HepG2 (cell line): ENCODE results near the gene ARL16. TPM values are rescaled to one million over a fixed set of nuclear protein-coding genes. Genes with fewer than 3 reads are reported as not detected.

Experiments used
- AHR ChIP-seq: IDR thresholded peaks from 2 replicates; pipeline ENCODE4 v1.6.1; 2018; ENCODE audit warnings: missing genetic modification reagents, missing compliant biosample characterization
- ASH2L ChIP-seq: fragments of 300-600, 200-600 bp; sonication (generic); IDR thresholded peaks from 2 replicates; pipeline ENCODE4 v1.7.0; 2017; ENCODE audit warnings: low read depth, mild to moderate bottlenecking, moderate library complexity, mixed read lengths, low read length; ENCODE audit not compliant: insufficient read length
- ATF6 ChIP-seq: sonication (generic); formaldehyde crosslinking; conservative IDR thresholded peaks from 2 replicates; pipeline ENCODE4 v1.4.0; 2020; ENCODE audit warnings: missing genetic modification reagents
- DZIP1 ChIP-seq: sonication (generic); formaldehyde crosslinking; IDR thresholded peaks from 2 replicates; pipeline ENCODE4 v1.5.0; 2020; ENCODE audit warnings: mild to moderate bottlenecking, missing genetic modification reagents
- HNF1A ChIP-seq, 2 experiments: sonication (generic) in 1 of 2; formaldehyde crosslinking in 1 of 2; IDR thresholded peaks; 2 replicates each; pipeline versions ENCODE4 v1.4.0 to v1.6.1; 2016 to 2020; ENCODE audit warnings: borderline replicate concordance in 1 of 2, low read depth in 1 of 2, mild to moderate bottlenecking in 1 of 2, missing genetic modification reagents in 1 of 2
- NPAS2 ChIP-seq: sonication (generic); formaldehyde crosslinking; IDR thresholded peaks from 2 replicates; pipeline ENCODE4 v1.8.0; 2022; ENCODE audit warnings: mild to moderate bottlenecking, missing genetic modification reagents, borderline replicate concordance
- SPEN ChIP-seq: sonication (generic); formaldehyde crosslinking; IDR thresholded peaks from 2 replicates; pipeline ENCODE4 v1.5.1; 2020; ENCODE audit warnings: low read depth, mild to moderate bottlenecking, missing genetic modification reagents
- SUZ12 ChIP-seq: fragments of 150-350 bp; IDR thresholded peaks from 2 replicates; pipeline ENCODE4 v1.6.1; 2014; ENCODE audit warnings: low read depth, low read length
- TCF7L2 ChIP-seq: IDR thresholded peaks from 2 replicates; pipeline ENCODE4 v1.6.1; 2011; ENCODE audit warnings: mild to moderate bottlenecking, low read depth, low read length, moderate library complexity
- TIGD3 ChIP-seq: sonication (generic); formaldehyde crosslinking; IDR thresholded peaks from 2 replicates; pipeline ENCODE4 v1.5.1; 2020; ENCODE audit warnings: mild to moderate bottlenecking, missing genetic modification reagents, borderline replicate concordance
- ZFP82 ChIP-seq: sonication (generic); formaldehyde crosslinking; IDR thresholded peaks from 2 replicates; pipeline ENCODE4 v1.5.1; 2020; ENCODE audit warnings: mild to moderate bottlenecking, missing genetic modification reagents, borderline replicate concordance
- ZFP90 ChIP-seq: sonication (generic); formaldehyde crosslinking; IDR thresholded peaks from 2 replicates; pipeline ENCODE4 v1.8.0; 2022; ENCODE audit warnings: missing genetic modification reagents, mild to moderate bottlenecking, inconsistent platforms, borderline replicate concordance
- ZNF264 ChIP-seq: sonication (generic); formaldehyde crosslinking; IDR thresholded peaks from 2 replicates; pipeline ENCODE4 v1.4.0; 2020; ENCODE audit warnings: missing genetic modification reagents
- ZNF33A ChIP-seq: sonication (generic); formaldehyde crosslinking; IDR thresholded peaks from 2 replicates; pipeline ENCODE4 v1.5.1; 2020; ENCODE audit warnings: missing genetic modification reagents, mild to moderate bottlenecking, moderate library complexity, borderline replicate concordance
- ZNF484 ChIP-seq: sonication (generic); formaldehyde crosslinking; IDR thresholded peaks from 2 replicates; pipeline ENCODE4 v1.5.1; 2020; ENCODE audit warnings: mild to moderate bottlenecking, low read depth, missing genetic modification reagents, borderline replicate concordance
- ZNF780A ChIP-seq: sonication (generic); formaldehyde crosslinking; IDR thresholded peaks from 2 replicates; pipeline ENCODE4 v1.8.0; 2022; ENCODE audit warnings: mild to moderate bottlenecking, missing genetic modification reagents, moderate library complexity
- ZSCAN29 ChIP-seq: sonication (generic); formaldehyde crosslinking; conservative IDR thresholded peaks from 2 replicates; pipeline ENCODE4 v1.4.0; 2020; ENCODE audit warnings: mild to moderate bottlenecking, missing genetic modification reagents
- polyA plus RNA-seq, 8 experiments: library from polyadenylated mRNA; depleted of rRNA in 3 of 8; stranded (reverse) in 7 of 8; unstranded in 1 of 8; fragments of >200 nt; fragmentation: Illumina TruSeq in 4 of 8; extraction: Trizol in 4 of 8; gene quantifications; 2 replicates each; pipeline versions ENCODE4 v1.2.1 to v1.2.3, GENCODE V29; 2011 to 2016; ENCODE audit warnings: low read depth in 4 of 8, missing spikeins in 1 of 8, mixed read lengths in 1 of 8; ENCODE audit not compliant: insufficient read depth in 1 of 8
- total RNA-seq, 5 experiments: library from RNA; depleted of rRNA; stranded (reverse); fragments of >200 nt; fragmentation: Illumina TruSeq; extraction: Trizol; gene quantifications; 2 replicates each; pipeline ENCODE4 v1.2.3, GENCODE V29; 2016; ENCODE audit warnings: low read depth in 1 of 5

ARL16 gene
- total and polyA plus RNA-seq, 2 of the 13 experiments (the other 11 are each of a cell fraction or from before 2014, with no cell fraction given) = 20.8 to 30.8 TPM

GRCh38 chr17:81702934-81703746, 19.5 kb upstream of the ARL16 start, which contains the start of gene MRPL12 (continued):
- peak; percentile 99 for TF ChIP-seq SPEN (CRISPR knock-in tag)
- peak; percentile 87 for TF ChIP-seq ZNF264
- no peak for TF ChIP-seq ZNF484 (CRISPR knock-in tag)
- peak; percentile 80; the same call in 1 of the 2 replicates for TF ChIP-seq TIGD3 (CRISPR knock-in tag)
- 0 out of 2 replicates have a peak, but pooled peaks have one; percentile 88 for TF ChIP-seq ZNF33A (CRISPR knock-in tag)
- no peak for TF ChIP-seq TCF7L2
- peak; percentile 91 for TF ChIP-seq AHR
- TF ChIP-seq ZNF780A (CRISPR knock-in tag) = peak; percentile 82
- peak; percentile 98 for TF ChIP-seq ZFP82 (CRISPR knock-in tag)
- TF ChIP-seq ATF6 (CRISPR knock-in tag) = no peak
- no peak for TF ChIP-seq HNF1A (IDR thresholded peaks at IDR 0.05; ENCODE audit: low read depth)
- TF ChIP-seq HNF1A (CRISPR knock-in tag; IDR thresholded peaks at IDR 0.05; ENCODE audit: borderline replicate concordance) = peak; percentile 88
- TF ChIP-seq SUZ12 = peak; percentile 26; the same call in 1 of the 2 replicates
- TF ChIP-seq DZIP1 = peak; percentile 35; the same call in 1 of the 2 replicates
- peak; percentile 85; the same call in 1 of the 2 replicates for TF ChIP-seq ZFP90
- TF ChIP-seq ZSCAN29 = peak; percentile 53; the same call in 1 of the 2 replicates
- peak; percentile 78 for TF ChIP-seq ASH2L
- no peak for TF ChIP-seq NPAS2 (CRISPR knock-in tag)
